Panc1 (cell line): Measurements from ENCODE around the gene OTOA.

Source experiments
- POLR2AphosphoS5 ChIP-seq: IDR thresholded peaks from 2 replicates; pipeline ENCODE4 v1.6.1; 2012; ENCODE audit warnings: mild to moderate bottlenecking, low read depth, low read length, moderate library complexity
- TCF7L2 ChIP-seq: IDR thresholded peaks from 2 replicates; pipeline ENCODE4 v1.6.1; 2011; ENCODE audit warnings: mild to moderate bottlenecking, low read depth, low read length, inconsistent platforms
- TF ChIP-seq, protein P1 (sequence below): fragments of 450-650 bp; IDR thresholded peaks from 2 replicates; pipeline ENCODE4 v1.5.1; 2017; ENCODE audit warnings: mild to moderate bottlenecking
- TF ChIP-seq, protein P2 (sequence below), 2 experiments: IDR thresholded peaks; 2 replicates each; pipeline ENCODE4 v1.6.1; 2011 to 2012; ENCODE audit warnings: low read depth in 2 of 2, control low read depth in 1 of 2, low read length in 1 of 2, mild to moderate bottlenecking in 1 of 2, moderate library complexity in 1 of 2; ENCODE audit not compliant: insufficient read depth in 1 of 2

DNA sequence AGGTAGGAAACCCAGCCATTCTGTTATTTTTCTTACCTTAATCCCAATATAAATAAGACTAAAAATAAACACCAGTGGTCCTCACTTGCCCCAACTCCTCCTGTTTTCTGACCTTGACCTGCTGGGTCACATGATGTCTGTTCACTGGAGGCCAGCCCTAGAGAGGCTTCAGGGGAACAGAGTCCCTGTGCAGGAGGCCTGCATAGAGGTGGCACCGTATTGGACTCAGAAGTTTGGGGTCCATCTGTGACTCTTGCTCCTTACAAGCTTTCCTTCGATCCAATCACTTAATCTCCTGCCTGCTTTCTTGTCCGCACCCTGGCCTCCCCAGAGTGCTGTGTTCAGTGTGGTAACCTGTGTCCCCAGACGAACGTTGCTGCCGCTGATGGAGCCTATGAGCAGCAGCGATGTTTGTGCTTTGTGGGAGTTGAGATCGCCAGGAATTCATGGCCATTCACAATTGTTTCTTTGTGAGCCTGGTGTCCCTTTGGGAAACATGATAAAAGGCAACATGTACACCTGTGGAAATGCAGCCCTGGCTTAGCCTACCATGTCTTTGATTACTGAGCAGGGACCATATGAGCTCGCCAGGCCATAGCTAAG, 16.1 kb upstream of the OTOA start:
- TF ChIP-seq TCF7L2: no peak
- TF ChIP-seq, protein P1, sequence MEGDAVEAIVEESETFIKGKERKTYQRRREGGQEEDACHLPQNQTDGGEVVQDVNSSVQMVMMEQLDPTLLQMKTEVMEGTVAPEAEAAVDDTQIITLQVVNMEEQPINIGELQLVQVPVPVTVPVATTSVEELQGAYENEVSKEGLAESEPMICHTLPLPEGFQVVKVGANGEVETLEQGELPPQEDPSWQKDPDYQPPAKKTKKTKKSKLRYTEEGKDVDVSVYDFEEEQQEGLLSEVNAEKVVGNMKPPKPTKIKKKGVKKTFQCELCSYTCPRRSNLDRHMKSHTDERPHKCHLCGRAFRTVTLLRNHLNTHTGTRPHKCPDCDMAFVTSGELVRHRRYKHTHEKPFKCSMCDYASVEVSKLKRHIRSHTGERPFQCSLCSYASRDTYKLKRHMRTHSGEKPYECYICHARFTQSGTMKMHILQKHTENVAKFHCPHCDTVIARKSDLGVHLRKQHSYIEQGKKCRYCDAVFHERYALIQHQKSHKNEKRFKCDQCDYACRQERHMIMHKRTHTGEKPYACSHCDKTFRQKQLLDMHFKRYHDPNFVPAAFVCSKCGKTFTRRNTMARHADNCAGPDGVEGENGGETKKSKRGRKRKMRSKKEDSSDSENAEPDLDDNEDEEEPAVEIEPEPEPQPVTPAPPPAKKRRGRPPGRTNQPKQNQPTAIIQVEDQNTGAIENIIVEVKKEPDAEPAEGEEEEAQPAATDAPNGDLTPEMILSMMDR: no peak
- TF ChIP-seq, protein P2, sequence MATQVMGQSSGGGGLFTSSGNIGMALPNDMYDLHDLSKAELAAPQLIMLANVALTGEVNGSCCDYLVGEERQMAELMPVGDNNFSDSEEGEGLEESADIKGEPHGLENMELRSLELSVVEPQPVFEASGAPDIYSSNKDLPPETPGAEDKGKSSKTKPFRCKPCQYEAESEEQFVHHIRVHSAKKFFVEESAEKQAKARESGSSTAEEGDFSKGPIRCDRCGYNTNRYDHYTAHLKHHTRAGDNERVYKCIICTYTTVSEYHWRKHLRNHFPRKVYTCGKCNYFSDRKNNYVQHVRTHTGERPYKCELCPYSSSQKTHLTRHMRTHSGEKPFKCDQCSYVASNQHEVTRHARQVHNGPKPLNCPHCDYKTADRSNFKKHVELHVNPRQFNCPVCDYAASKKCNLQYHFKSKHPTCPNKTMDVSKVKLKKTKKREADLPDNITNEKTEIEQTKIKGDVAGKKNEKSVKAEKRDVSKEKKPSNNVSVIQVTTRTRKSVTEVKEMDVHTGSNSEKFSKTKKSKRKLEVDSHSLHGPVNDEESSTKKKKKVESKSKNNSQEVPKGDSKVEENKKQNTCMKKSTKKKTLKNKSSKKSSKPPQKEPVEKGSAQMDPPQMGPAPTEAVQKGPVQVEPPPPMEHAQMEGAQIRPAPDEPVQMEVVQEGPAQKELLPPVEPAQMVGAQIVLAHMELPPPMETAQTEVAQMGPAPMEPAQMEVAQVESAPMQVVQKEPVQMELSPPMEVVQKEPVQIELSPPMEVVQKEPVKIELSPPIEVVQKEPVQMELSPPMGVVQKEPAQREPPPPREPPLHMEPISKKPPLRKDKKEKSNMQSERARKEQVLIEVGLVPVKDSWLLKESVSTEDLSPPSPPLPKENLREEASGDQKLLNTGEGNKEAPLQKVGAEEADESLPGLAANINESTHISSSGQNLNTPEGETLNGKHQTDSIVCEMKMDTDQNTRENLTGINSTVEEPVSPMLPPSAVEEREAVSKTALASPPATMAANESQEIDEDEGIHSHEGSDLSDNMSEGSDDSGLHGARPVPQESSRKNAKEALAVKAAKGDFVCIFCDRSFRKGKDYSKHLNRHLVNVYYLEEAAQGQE (IDR thresholded peaks at IDR 0.05; ENCODE audit: insufficient read depth in 1 of 2, low read depth in 2 of 2, low read length in 1 of 2): no peak
- TF ChIP-seq POLR2AphosphoS5: no peak
